ENCODE measurements around the gene GRIK4.
"Not testable (repeated sequence)": the region's sequence is repeated elsewhere in the genome, so short reads cannot be mapped to it uniquely, and the experiment has no call there.

GRIK4 gene

DNA sequence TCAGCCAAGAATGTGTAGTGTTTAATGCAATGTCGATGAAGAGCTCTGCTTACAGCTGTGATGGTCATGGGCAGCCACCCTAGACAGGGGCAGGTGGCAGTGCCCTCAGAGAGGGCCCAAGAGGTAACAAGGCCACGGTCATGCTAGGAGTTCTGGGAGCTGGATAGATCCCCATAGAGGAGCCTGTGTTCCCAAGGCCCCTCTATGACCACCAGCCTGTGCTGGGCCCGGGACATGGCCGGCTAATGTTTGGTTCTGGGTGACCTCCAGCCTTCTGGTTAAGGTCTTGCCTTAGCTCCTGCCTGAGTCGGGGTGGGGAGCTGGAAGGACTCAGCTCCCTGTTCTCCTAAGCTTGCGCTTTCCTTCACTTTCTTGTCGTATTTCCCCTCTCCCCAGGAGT is 65.1 kb downstream of the GRIK4 start:
- H3K4me3 ChIP-seq (ENCODE audit: low read depth, low read length) = no peak overlapping the region
- in situ Hi-C loops (cut with HindIII; ENCODE audit: low sequenced_read_pairs) = no loop called here
- DNase-seq (ENCODE audit: low read depth) = no peak
- TF ChIP-seq, protein P1, sequence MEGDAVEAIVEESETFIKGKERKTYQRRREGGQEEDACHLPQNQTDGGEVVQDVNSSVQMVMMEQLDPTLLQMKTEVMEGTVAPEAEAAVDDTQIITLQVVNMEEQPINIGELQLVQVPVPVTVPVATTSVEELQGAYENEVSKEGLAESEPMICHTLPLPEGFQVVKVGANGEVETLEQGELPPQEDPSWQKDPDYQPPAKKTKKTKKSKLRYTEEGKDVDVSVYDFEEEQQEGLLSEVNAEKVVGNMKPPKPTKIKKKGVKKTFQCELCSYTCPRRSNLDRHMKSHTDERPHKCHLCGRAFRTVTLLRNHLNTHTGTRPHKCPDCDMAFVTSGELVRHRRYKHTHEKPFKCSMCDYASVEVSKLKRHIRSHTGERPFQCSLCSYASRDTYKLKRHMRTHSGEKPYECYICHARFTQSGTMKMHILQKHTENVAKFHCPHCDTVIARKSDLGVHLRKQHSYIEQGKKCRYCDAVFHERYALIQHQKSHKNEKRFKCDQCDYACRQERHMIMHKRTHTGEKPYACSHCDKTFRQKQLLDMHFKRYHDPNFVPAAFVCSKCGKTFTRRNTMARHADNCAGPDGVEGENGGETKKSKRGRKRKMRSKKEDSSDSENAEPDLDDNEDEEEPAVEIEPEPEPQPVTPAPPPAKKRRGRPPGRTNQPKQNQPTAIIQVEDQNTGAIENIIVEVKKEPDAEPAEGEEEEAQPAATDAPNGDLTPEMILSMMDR (IDR thresholded peaks at IDR 0.05; ENCODE audit: low read depth, low read length, missing control alignments) = no peak

DNA sequence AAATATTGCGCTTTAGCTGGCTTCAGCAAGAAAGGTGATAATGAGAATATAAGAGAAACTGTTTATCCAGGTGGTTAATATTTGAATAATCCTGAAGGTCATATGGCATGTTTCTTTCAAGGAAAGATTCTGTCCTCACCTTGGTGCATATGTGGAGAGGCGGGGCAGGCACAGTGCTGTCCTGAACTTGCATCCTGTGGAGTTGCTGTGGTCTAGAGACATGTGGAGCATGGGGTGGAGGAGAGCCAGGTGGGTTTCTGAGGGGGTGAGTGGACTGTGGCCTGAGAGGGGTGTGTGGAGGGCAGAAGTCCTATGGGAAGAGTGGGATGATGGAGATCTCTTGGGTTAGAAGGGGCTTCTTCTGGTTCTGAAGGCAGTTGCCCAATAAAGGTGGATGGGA is 65.5 kb downstream of the GRIK4 start:
- DNase-seq (ENCODE audit: low read depth) = no peak
- H3K4me3 ChIP-seq (ENCODE audit: low read depth, low read length) = no peak overlapping the region
- in situ Hi-C loops (cut with HindIII; ENCODE audit: low sequenced_read_pairs) = no loop called here
- TF ChIP-seq, protein P1 (IDR thresholded peaks at IDR 0.05; ENCODE audit: low read depth, low read length, missing control alignments) = no peak

- DNase-seq (ENCODE audit: low read depth) = no peak
- H3K4me3 ChIP-seq (ENCODE audit: low read depth, low read length) = no peak overlapping the region
- TF ChIP-seq, protein P1 (IDR thresholded peaks at IDR 0.05; ENCODE audit: low read depth, low read length, missing control alignments) = no peak
- in situ Hi-C loops (cut with HindIII; ENCODE audit: low sequenced_read_pairs) = no loop called here
These were observed 66.2 kb downstream of the GRIK4 start for GRCh38 chr11:120577624-120578363.

- H3K4me3 ChIP-seq (ENCODE audit: low read depth, low read length) = no peak overlapping the region
- in situ Hi-C loops (cut with HindIII; ENCODE audit: low sequenced_read_pairs) = no loop called here
- TF ChIP-seq, protein P1 (IDR thresholded peaks at IDR 0.05; ENCODE audit: low read depth, low read length, missing control alignments) = no peak
- DNase-seq (ENCODE audit: low read depth) = no peak
These were observed 67.1 kb downstream of the GRIK4 start for GRCh38 chr11:120578596-120579154.

DNA sequence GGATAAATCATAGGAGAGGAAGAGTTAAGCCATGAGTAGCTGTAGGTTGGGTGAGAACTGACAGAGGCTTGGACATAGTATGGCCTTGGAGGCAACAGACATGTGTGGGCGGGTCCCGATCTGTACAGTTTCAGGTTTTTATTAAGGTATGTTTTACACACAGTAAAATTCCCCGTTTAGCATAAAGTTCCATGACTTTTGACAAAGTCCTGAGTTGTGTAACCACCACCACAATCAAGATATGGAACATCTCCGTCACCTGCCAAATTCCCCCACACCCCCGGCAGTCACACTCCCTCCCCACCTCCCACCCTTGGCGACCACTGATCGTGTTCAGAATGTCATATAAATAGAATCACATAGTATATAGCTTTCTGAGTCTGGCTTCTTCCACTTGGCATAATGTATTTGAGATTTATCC is 68.1 kb downstream of the GRIK4 start:
- no peak for DNase-seq (ENCODE audit: low read depth)
- in situ Hi-C loops (cut with HindIII; ENCODE audit: low sequenced_read_pairs) = no loop called here
- TF ChIP-seq, protein P1 (IDR thresholded peaks at IDR 0.05; ENCODE audit: low read depth, low read length, missing control alignments) = no peak
- no peak overlapping the region for H3K4me3 ChIP-seq (ENCODE audit: low read depth, low read length)

DNA sequence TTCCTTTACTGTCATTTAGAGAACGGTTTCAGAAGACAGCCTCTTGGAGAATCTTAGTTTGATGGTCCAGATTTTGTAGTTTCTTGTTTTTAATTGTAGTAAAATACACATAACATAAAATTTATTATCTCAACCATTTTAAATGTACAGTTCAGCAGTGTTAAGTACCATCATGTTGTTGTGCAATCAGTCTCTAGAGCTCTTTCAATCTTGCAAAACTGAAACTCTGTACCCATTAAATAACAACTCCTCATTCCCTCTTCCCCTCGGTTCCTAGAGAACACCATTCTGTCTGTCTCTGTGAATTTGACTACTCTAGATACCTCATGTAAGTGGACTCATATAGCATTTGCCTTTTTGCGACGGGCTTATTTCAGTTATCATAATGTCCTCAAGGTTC is 69.8 kb downstream of the GRIK4 start:
- in situ Hi-C loops (cut with HindIII; ENCODE audit: low sequenced_read_pairs) = no loop called here
- TF ChIP-seq, protein P1 (IDR thresholded peaks at IDR 0.05; ENCODE audit: low read depth, low read length, missing control alignments) = no peak
- no peak overlapping the region for H3K4me3 ChIP-seq (ENCODE audit: low read depth, low read length)
- no peak for DNase-seq (ENCODE audit: low read depth)

- H3K4me3 ChIP-seq (ENCODE audit: low read depth, low read length); in situ Hi-C loops (cut with HindIII; ENCODE audit: low sequenced_read_pairs); DNase-seq (ENCODE audit: low read depth): not testable (repeated sequence)
These were observed 71.0 kb downstream of the GRIK4 start for GRCh38 chr11:120582535-120582934.

All from astrocyte of the cerebellum (primary cell).